ENCODE data around the gene RHBDL2. TPM values are rescaled to one million over a fixed set of nuclear protein-coding genes. Genes with fewer than 3 reads are reported as not detected.
A peak's percentile ranks its signal among the peaks of the same experiment; 100 is the strongest.

The RHBDL2 gene
- total and polyA plus RNA-seq, 2 of the 4 experiments (the other 2 are of a cell fraction): 0.36 to 0.38 TPM

DNA sequence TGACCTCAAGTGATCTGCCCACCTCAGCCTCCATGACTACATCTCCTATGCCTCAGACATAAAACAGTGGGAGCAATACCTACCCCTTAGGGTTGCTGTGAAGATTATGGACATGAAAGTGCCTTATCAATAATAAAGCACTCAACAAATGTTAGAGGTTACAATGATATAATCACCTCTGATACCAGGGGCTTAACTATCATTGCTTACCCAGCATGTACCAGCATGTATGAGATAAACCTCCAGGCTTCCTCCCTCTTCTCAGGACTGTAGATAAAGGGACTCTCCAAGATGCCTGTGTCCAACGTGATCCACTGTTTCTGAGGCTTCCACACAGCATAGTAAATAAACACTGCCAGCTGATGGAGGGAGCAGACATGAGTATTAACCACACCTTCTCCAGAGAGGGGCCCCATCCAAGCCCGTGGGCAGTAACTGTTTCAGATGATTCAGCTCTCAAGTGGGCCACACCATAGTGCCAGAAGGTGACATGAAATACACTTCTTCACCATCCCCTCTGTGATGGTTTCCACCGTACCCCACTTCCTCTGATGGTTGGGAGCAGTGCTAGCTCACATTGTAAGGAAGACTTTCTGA, 26.2 kb downstream of the RHBDL2 start:
- CTCF ChIA-PET: no interaction called here
- intact Hi-C loops (cut with micrococcal nuclease): no loop called here

More for the DNA sequence above, 26.2 kb downstream of the RHBDL2 start:
- H4K91ac ChIP-seq (ENCODE audit: insufficient read depth, low read depth, low read length): no peak overlapping the region
- H2BK5ac ChIP-seq (ENCODE audit: low read depth, low read length, poor library complexity, severe bottlenecking): no peak overlapping the region
- TF ChIP-seq CHD1 (IDR thresholded peaks at IDR 0.05; ENCODE audit: low read depth, low read length) (no peak), SMC3 (IDR thresholded peaks at IDR 0.05; ENCODE audit: low read depth, low read length) (no peak), MXI1 (IDR thresholded peaks at IDR 0.05; ENCODE audit: borderline replicate concordance, low read depth, low read length) (no peak), MAZ (IDR thresholded peaks at IDR 0.05; ENCODE audit: borderline replicate concordance, low read depth, low read length) (no peak), MAFK (IDR thresholded peaks at IDR 0.05; ENCODE audit: low read depth, low read length) (no peak), NFE2L2 (IDR thresholded peaks at IDR 0.05; ENCODE audit: low read depth, low read length) (no peak), POLR2A (IDR thresholded peaks at IDR 0.05; ENCODE audit: low read depth, low read length) (no peak), CEBPB (IDR thresholded peaks at IDR 0.05; ENCODE audit: low read depth, low read length) (no peak), RAD21 (IDR thresholded peaks at IDR 0.05; ENCODE audit: low read length) (no peak), RFX5 (IDR thresholded peaks at IDR 0.05; ENCODE audit: low read depth, low read length) (no peak), USF2 (IDR thresholded peaks at IDR 0.05; ENCODE audit: low read depth, low read length) (no peak), RCOR1 (IDR thresholded peaks at IDR 0.05; ENCODE audit: insufficient replicate concordance, low read length) (no peak), ELK1 (IDR thresholded peaks at IDR 0.05; ENCODE audit: borderline replicate concordance, low read depth, low read length) (no peak), BHLHE40 (IDR thresholded peaks at IDR 0.05; ENCODE audit: low read depth, low read length) (no peak), FOS (IDR thresholded peaks at IDR 0.05; ENCODE audit: low read depth, low read length) (no peak)
- TF ChIP-seq, protein P1, sequence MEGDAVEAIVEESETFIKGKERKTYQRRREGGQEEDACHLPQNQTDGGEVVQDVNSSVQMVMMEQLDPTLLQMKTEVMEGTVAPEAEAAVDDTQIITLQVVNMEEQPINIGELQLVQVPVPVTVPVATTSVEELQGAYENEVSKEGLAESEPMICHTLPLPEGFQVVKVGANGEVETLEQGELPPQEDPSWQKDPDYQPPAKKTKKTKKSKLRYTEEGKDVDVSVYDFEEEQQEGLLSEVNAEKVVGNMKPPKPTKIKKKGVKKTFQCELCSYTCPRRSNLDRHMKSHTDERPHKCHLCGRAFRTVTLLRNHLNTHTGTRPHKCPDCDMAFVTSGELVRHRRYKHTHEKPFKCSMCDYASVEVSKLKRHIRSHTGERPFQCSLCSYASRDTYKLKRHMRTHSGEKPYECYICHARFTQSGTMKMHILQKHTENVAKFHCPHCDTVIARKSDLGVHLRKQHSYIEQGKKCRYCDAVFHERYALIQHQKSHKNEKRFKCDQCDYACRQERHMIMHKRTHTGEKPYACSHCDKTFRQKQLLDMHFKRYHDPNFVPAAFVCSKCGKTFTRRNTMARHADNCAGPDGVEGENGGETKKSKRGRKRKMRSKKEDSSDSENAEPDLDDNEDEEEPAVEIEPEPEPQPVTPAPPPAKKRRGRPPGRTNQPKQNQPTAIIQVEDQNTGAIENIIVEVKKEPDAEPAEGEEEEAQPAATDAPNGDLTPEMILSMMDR (conservative IDR thresholded peaks at IDR 0.05; ENCODE audit: low read depth, low read length): no peak
- H3K9ac ChIP-seq (ENCODE audit: low read depth, low read length): no peak overlapping the region
- no TSS peak for BruUV-seq (replicated peaks)
- no peaks in the 10 kb centered on the region for H3K79me1 ChIP-seq (ENCODE audit: low read depth in 1 of 2, low read length in 2 of 2)
- no peak overlapping the region for H3K4me3 ChIP-seq (ENCODE audit: insufficient read depth, low read depth, low read length)
- peak overlapping the region; percentile 13 for H2AFZ ChIP-seq (replicated peaks; ENCODE audit: low read length, poor library complexity)
- no peak overlapping the region for H2BK15ac ChIP-seq (ENCODE audit: low read depth, low read length)
- H2BK120ac ChIP-seq (ENCODE audit: low read depth, low read length): no peak overlapping the region
- dilution Hi-C loops (cut with HindIII; ENCODE audit: low sequenced_read_pairs, unreplicated experiment): no loop called here
- H3K4ac ChIP-seq (ENCODE audit: low read depth, low read length): no peak overlapping the region
- ATAC-seq (ENCODE audit: low read depth) (peak; percentile 77), DNase-seq (peak; percentile 60)
- H3K23ac ChIP-seq (ENCODE audit: low read depth, low read length): no peak overlapping the region
- H2AK5ac ChIP-seq (ENCODE audit: low read depth, low read length): no peak overlapping the region
- in situ Hi-C loops (cut with MboI; ENCODE audit: low sequenced_read_pairs): no loop called here
- H3K4me2 ChIP-seq (ENCODE audit: low read depth, low read length): no peak overlapping the region
- POLR2A ChIA-PET (ENCODE audit: unreplicated experiment): no interaction called here
- H3K9me3 ChIP-seq (ENCODE audit: control insufficient read depth, insufficient read depth, low read length): no peaks in the 10 kb centered on the region
- H3K14ac ChIP-seq (replicated peaks; ENCODE audit: low read depth, low read length): no peak overlapping the region
- no peak overlapping the region for H2BK20ac ChIP-seq (ENCODE audit: low read depth, low read length)
- H4K20me1 ChIP-seq (ENCODE audit: insufficient read depth, low read length): no peaks in the 10 kb centered on the region
- no peak overlapping the region for H4K8ac ChIP-seq (ENCODE audit: low read depth in 2 of 2, low read length in 2 of 2)
- no peaks in the 10 kb centered on the region for H3K4me1 ChIP-seq (ENCODE audit: control insufficient read depth, insufficient read depth, low read length)
- H3K27me3 ChIP-seq (ENCODE audit: control insufficient read depth, insufficient read depth, low read length): no peaks in the 10 kb centered on the region
- H3K9me1 ChIP-seq (ENCODE audit: insufficient read depth, low read length): no peaks in the 10 kb centered on the region; the same call in 1 of the 2 replicates
- no peaks in the 10 kb centered on the region for H3K36me3 ChIP-seq (ENCODE audit: control insufficient read depth, insufficient read depth, low read length)
- H3K18ac ChIP-seq (ENCODE audit: low read depth, low read length): no peak overlapping the region
- H3K56ac ChIP-seq (ENCODE audit: extremely low read depth, insufficient read depth, low read length): no peak overlapping the region
- H4K5ac ChIP-seq (ENCODE audit: low read depth, low read length): no peak overlapping the region
- H2AK9ac ChIP-seq (replicated peaks; ENCODE audit: low read depth, low read length, poor library complexity): no peak overlapping the region
- WGBS, 2 experiments (ENCODE audit: extremely low coverage in 2 of 2, insufficient read length in 1 of 2): 0% methylated on average over 1 of the region's 3 CpGs; no CpG with 5 or more reads in 1 of the 2 experiments
- H3K27ac ChIP-seq (ENCODE audit: insufficient read depth, low read length): no peak overlapping the region

All from IMR-90 (cell line).